Suprapubic skin (tissue), 4 donors: Measurements from ENCODE around the gene METTL17. TPM values are rescaled to one million over a fixed set of nuclear protein-coding genes. Genes with fewer than 3 reads are reported as not detected.

Source experiments
- DNase-seq, 2 donors: peaks; one replicate each; pipeline ENCODE4 v3.0.0-alpha.2; 2019; ENCODE audit warnings: low spot score in 2 of 2
- H3K27ac ChIP-seq: fragments of 200-600 bp; sonication (generic); one replicate; pipeline ENCODE4 v1.5.1; 2019
- H3K27me3 ChIP-seq: fragments of 200-600 bp; sonication (generic); one replicate; pipeline ENCODE4 v1.5.1; 2019
- H3K36me3 ChIP-seq: fragments of 200-600 bp; sonication (generic); one replicate; pipeline ENCODE4 v1.5.1; 2019
- H3K4me1 ChIP-seq: fragments of 200-600 bp; sonication (generic); one replicate; pipeline ENCODE4 v1.5.1; 2019
- H3K4me3 ChIP-seq: fragments of 200-600 bp; sonication (generic); one replicate; pipeline ENCODE4 v1.5.1; 2019; ENCODE audit warnings: mild to moderate bottlenecking
- H3K9me3 ChIP-seq: fragments of 200-600 bp; sonication (generic); one replicate; pipeline ENCODE4 v1.5.1; 2019
- EP300 ChIP-seq: sonication (generic); formaldehyde crosslinking; IDR thresholded peaks from one replicate; pipeline ENCODE4 v1.6.1; 2017; ENCODE audit warnings: antibody characterized with exemption
- POLR2A ChIP-seq, 2 donors: fragments of 450-650 bp; IDR thresholded peaks; one replicate each; pipeline ENCODE4 v1.6.1; 2017; ENCODE audit warnings: antibody characterized with exemption in 2 of 2, mild to moderate bottlenecking in 2 of 2, moderate library complexity in 2 of 2
- POLR2AphosphoS5 ChIP-seq, 3 donors: sonication (generic); formaldehyde crosslinking; IDR thresholded peaks; one replicate each; pipeline ENCODE4 v1.6.1; 2017; ENCODE audit warnings: antibody characterized with exemption in 3 of 3
- WGBS: methylation state at CpG from one replicate; pipeline ENCODE4 v1.1.5; 2018; 5-methylcytosine and 5-hydroxymethylcytosine counted together
- total RNA-seq, 4 donors: library from RNA; depleted of rRNA; stranded (reverse); fragments of >200 nt; gene quantifications; one replicate each; pipeline ENCODE4 v1.1.0, GENCODE V29; 2016
- TF ChIP-seq, protein P1 (sequence below), 2 donors: fragments of 200-600 bp in 1 of 2; fragments of 450-650 bp in 1 of 2; sonication (generic) in 1 of 2; IDR thresholded peaks; one replicate each; pipeline ENCODE4 v1.5.1; 2016 to 2019; ENCODE audit warnings: antibody characterized with exemption in 2 of 2, mild to moderate bottlenecking in 1 of 2, moderate library complexity in 1 of 2

The METTL17 gene
- total RNA-seq, 4 donors from 2014 or later = 64.9 to 332 (median 96.3) TPM

GRCh38 chr14:20989471-20989786 is 351 bp upstream of the METTL17 start:
- H3K4me1 ChIP-seq = peaks cover 51% of the 10 kb centered on the region
- no peak for TF ChIP-seq EP300
- no peak for TF ChIP-seq POLR2A (IDR thresholded peaks at IDR 0.05)
- TF ChIP-seq, protein P1, sequence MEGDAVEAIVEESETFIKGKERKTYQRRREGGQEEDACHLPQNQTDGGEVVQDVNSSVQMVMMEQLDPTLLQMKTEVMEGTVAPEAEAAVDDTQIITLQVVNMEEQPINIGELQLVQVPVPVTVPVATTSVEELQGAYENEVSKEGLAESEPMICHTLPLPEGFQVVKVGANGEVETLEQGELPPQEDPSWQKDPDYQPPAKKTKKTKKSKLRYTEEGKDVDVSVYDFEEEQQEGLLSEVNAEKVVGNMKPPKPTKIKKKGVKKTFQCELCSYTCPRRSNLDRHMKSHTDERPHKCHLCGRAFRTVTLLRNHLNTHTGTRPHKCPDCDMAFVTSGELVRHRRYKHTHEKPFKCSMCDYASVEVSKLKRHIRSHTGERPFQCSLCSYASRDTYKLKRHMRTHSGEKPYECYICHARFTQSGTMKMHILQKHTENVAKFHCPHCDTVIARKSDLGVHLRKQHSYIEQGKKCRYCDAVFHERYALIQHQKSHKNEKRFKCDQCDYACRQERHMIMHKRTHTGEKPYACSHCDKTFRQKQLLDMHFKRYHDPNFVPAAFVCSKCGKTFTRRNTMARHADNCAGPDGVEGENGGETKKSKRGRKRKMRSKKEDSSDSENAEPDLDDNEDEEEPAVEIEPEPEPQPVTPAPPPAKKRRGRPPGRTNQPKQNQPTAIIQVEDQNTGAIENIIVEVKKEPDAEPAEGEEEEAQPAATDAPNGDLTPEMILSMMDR (IDR thresholded peaks at IDR 0.05) = no peak
- no peak for TF ChIP-seq POLR2AphosphoS5 (IDR thresholded peaks at IDR 0.05)
- under 1% methylated on average over 11 of the region's 11 CpGs for WGBS
- no peaks in the 10 kb centered on the region for H3K9me3 ChIP-seq
- H3K27ac ChIP-seq = peak overlapping the region; percentile 89
- no peaks in the 10 kb centered on the region for H3K27me3 ChIP-seq
- peaks cover 23% of the 10 kb centered on the region for H3K36me3 ChIP-seq
- no peak for DNase-seq
- H3K4me3 ChIP-seq = peak overlapping the region; percentile 78

GRCh38 chr14:20996521-20996920 is 6.7 kb downstream of the METTL17 start:
- Histone ChIP-seq H3K36me3 (peaks cover 54% of the 10 kb centered on the region), H3K27ac (no peak overlapping the region), H3K9me3 (no peaks in the 10 kb centered on the region), H3K27me3 (no peaks in the 10 kb centered on the region), H3K4me1 (peaks cover 42% of the 10 kb centered on the region), H3K4me3 (no peak overlapping the region)
- WGBS = 87% methylated on average over 14 of the region's 14 CpGs
- DNase-seq = no peak
- no peak for TF ChIP-seq EP300
- TF ChIP-seq, protein P1 (IDR thresholded peaks at IDR 0.05) = no peak
- TF ChIP-seq POLR2AphosphoS5 (IDR thresholded peaks at IDR 0.05) = no peak
- TF ChIP-seq POLR2A (IDR thresholded peaks at IDR 0.05) = no peak

DNA sequence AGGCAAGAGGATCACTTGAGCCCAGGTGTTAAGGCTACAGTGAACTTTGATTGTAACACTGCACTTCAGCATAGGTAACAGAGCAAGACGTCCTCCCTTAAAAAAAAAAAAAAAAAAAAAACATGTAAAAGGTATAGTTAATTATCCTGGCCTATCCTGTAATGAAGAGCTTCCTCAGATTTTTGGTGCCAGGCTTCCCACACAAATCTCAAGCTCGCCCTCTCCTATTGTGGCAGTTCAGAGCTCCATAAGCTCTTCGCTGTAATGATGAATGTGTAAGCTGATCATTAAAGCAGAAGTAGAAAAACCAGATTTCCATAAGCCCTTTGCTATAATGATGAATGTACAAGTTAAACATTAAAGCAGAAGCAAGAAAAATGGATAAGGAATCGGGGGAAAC is 7.3 kb downstream of the METTL17 start:
- no peak overlapping the region for H3K4me3 ChIP-seq

DNA sequence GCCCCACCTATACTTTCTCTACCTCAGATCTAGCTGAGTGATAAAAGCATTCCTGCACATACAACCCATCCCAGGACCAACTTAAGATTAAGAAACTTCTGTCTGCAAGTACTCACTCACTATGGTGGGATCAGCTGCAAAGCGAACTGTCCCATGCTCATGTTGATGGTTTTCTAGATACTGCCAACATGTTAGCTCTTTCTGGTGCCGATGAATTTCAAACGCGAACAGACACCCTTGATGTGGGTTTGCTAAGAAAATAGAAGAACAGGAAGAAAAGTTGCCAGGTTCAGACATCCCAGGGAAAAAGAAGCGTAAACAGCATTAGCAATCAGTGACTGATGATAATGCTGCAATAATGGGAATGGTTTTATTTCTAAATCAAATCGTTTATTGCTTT is 7.8 kb downstream of the METTL17 start:
- peaks cover 49% of the 10 kb centered on the region for H3K36me3 ChIP-seq
- DNase-seq = no peak
- 64% methylated on average over 6 of the region's 6 CpGs for WGBS
- no peaks in the 10 kb centered on the region for H3K27me3 ChIP-seq
- H3K9me3 ChIP-seq = no peaks in the 10 kb centered on the region
- H3K4me1 ChIP-seq = peaks cover 34% of the 10 kb centered on the region
- TF ChIP-seq, protein P1 (IDR thresholded peaks at IDR 0.05) = no peak
- no peak for TF ChIP-seq POLR2AphosphoS5 (IDR thresholded peaks at IDR 0.05)
- no peak for TF ChIP-seq EP300
- no peak for TF ChIP-seq POLR2A (IDR thresholded peaks at IDR 0.05)
- H3K4me3 ChIP-seq = peak overlapping the region; percentile 23
- peak overlapping the region; percentile 87 for H3K27ac ChIP-seq

More for the DNA sequence above, 7.3 kb downstream of the METTL17 start:
- Histone ChIP-seq H3K4me1 (peaks cover 36% of the 10 kb centered on the region), H3K36me3 (peaks cover 54% of the 10 kb centered on the region), H3K27me3 (no peaks in the 10 kb centered on the region), H3K9me3 (no peaks in the 10 kb centered on the region), H3K27ac (peak overlapping the region; percentile 87)
- TF ChIP-seq POLR2A (IDR thresholded peaks at IDR 0.05) (no peak), EP300 (no peak), POLR2AphosphoS5 (IDR thresholded peaks at IDR 0.05) (no peak)
- TF ChIP-seq, protein P1 (IDR thresholded peaks at IDR 0.05) = no peak
- WGBS = 59% methylated on average over 4 of the region's 4 CpGs
- DNase-seq = no peak

DNA sequence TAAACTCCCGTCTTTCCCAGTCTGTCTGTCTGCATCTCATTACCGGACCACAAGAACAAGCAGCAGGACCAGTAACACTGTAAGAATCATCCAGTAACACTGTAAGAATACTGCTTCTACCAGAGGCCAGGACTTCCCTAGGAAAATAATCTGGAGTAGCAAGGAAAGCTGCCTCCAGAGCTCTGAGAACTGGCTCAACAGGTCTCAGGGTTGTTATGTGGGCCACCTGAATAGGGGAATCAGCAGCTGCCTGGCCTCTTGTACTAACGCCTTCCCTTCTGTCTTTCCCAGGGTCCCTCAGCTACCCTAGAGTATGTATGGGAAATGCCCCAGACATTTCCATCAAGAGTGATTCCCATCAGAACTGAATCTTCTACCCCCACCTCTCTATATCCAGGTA is 8.4 kb downstream of the METTL17 start:
- Histone ChIP-seq H3K4me3 (peak overlapping the region; percentile 23), H3K27me3 (no peaks in the 10 kb centered on the region), H3K27ac (peak overlapping the region; percentile 87), H3K9me3 (no peaks in the 10 kb centered on the region), H3K36me3 (peaks cover 44% of the 10 kb centered on the region), H3K4me1 (peaks cover 34% of the 10 kb centered on the region)
- no peak for DNase-seq
- WGBS = 54% methylated on average over 3 of the region's 3 CpGs
- TF ChIP-seq, protein P1 (IDR thresholded peaks at IDR 0.05) = no peak
- TF ChIP-seq POLR2AphosphoS5 (IDR thresholded peaks at IDR 0.05) = no peak
- TF ChIP-seq POLR2A (IDR thresholded peaks at IDR 0.05) = no peak
- TF ChIP-seq EP300 = no peak
